GM13977 (cell line): Measurements from ENCODE around the gene KRT78.

Experiments used
- DNase-seq: peaks from one replicate; pipeline ENCODE4 v3.0.0; 2012; ENCODE audit warnings: low spot score
- CTCF ChIP-seq: IDR thresholded peaks from 2 replicates; pipeline ENCODE4 v1.5.1; 2012; ENCODE audit warnings: mild to moderate bottlenecking, control low read depth; ENCODE audit not compliant: insufficient read depth; ENCODE audit errors: extremely low read depth, missing control alignments
- in situ Hi-C: fragments of 300-500 bp; cut with MboI; formaldehyde crosslinking; loops from one replicate; pipeline ENCODE4 v1.12.0; 2022; ENCODE audit warnings: low sequenced_read_pairs, low pct_unique_long_range_greater_than_20kb, mixed read lengths, inconsistent platforms; ENCODE audit not compliant: unreplicated experiment

Gene KRT78

GRCh38 chr12:52877242-52877641 lies 28.4 kb upstream of the KRT78 start:
- TF ChIP-seq CTCF, result no peak
- no peak for DNase-seq
- in situ Hi-C loops, result no loop called here

GRCh38 chr12:52876372-52876771 lies 27.6 kb upstream of the KRT78 start:
- no peak for TF ChIP-seq CTCF
- in situ Hi-C loops, result no loop called here
- no peak for DNase-seq

GRCh38 chr12:52874573-52875435 lies 26.0 kb upstream of the KRT78 start:
- in situ Hi-C loops, result no loop called here
- no peak for DNase-seq

GRCh38 chr12:52873832-52874572 lies 25.2 kb upstream of the KRT78 start:
- no peak for DNase-seq
- no peak for TF ChIP-seq CTCF
- in situ Hi-C loops, result no loop called here

More at GRCh38 chr12:52874573-52875435, 26.0 kb upstream of the KRT78 start:
- TF ChIP-seq CTCF, result no peak

- no peak for DNase-seq
- in situ Hi-C loops, result no loop called here
- TF ChIP-seq CTCF, result no peak
Observed at GRCh38 chr12:52873513-52873831, 24.7 kb upstream of the KRT78 start.

GRCh38 chr12:52872644-52873389 lies 24.0 kb upstream of the KRT78 start:
- in situ Hi-C loops, result no loop called here
- no peak for TF ChIP-seq CTCF
- DNase-seq, result no peak
